Endodermal cell (in vitro differentiated cells): Measurements from ENCODE around the gene EIPR1. TPM values are rescaled to one million over a fixed set of nuclear protein-coding genes. Genes with fewer than 3 reads are reported as not detected.

ENCODE experiments used
- DNase-seq: peaks from one replicate; pipeline ENCODE4 v3.0.0-alpha.2; 2017
- H3K27ac ChIP-seq: 2 replicates; pipeline ENCODE4 v1.5.1; 2013; ENCODE audit warnings: mild to moderate bottlenecking, low read depth, low read length, moderate library complexity
- H3K27me3 ChIP-seq: 2 replicates; pipeline ENCODE4 v1.6.1; 2013; ENCODE audit warnings: mild to moderate bottlenecking, low read length, moderate library complexity; ENCODE audit not compliant: insufficient read depth, control insufficient read depth, poor library complexity, severe bottlenecking
- H3K36me3 ChIP-seq: 2 replicates; pipeline ENCODE4 v1.7.0; 2013; ENCODE audit warnings: mild to moderate bottlenecking, low read length, moderate library complexity; ENCODE audit not compliant: control insufficient read depth, insufficient read depth
- H3K4me1 ChIP-seq: one replicate; pipeline ENCODE4 v1.7.0; 2013; ENCODE audit warnings: low read length; ENCODE audit not compliant: control insufficient read depth, insufficient read depth
- H3K4me3 ChIP-seq: 2 replicates; pipeline ENCODE4 v1.5.1; 2013; ENCODE audit warnings: mild to moderate bottlenecking, low read length, moderate library complexity
- H3K9ac ChIP-seq: 2 replicates; pipeline ENCODE4 v1.6.1; 2013; ENCODE audit warnings: mild to moderate bottlenecking, low read length, moderate library complexity; ENCODE audit not compliant: poor library complexity, severe bottlenecking; ENCODE audit errors: extremely low read depth
- H3K9me3 ChIP-seq: 2 replicates; pipeline ENCODE4 v1.6.1; 2013; ENCODE audit warnings: mild to moderate bottlenecking, low read length, moderate library complexity; ENCODE audit not compliant: control insufficient read depth
- H3K27ac Mint-ChIP-seq: 2 replicates; pipeline ENCODE4 v1.8.0; 2020; ENCODE audit warnings: mixed read lengths
- H3K27me3 Mint-ChIP-seq: 2 replicates; pipeline ENCODE4 v1.8.0; 2021; ENCODE audit warnings: mild to moderate bottlenecking, mixed read lengths; ENCODE audit not compliant: insufficient read depth
- H3K36me3 Mint-ChIP-seq: 2 replicates; pipeline ENCODE4 v1.8.0; 2020; ENCODE audit warnings: low read depth, mixed read lengths
- H3K4me1 Mint-ChIP-seq: 2 replicates; pipeline ENCODE4 v1.8.0; 2020; ENCODE audit warnings: mixed read lengths
- H3K4me3 Mint-ChIP-seq: 2 replicates; pipeline ENCODE4 v1.8.0; 2020; ENCODE audit warnings: mild to moderate bottlenecking, moderate library complexity, mixed read lengths
- H3K9me3 Mint-ChIP-seq: 2 replicates; pipeline ENCODE4 v1.8.0; 2020; ENCODE audit warnings: mild to moderate bottlenecking, mixed read lengths
- WGBS, 2 experiments: methylation state at CpG; one replicate each; pipeline versions ENCODE4 v1.1.5 to v1.1.7; 2013; ENCODE audit warnings: missing lambda C conversion rate in 2 of 2, mixed read lengths in 1 of 2; ENCODE audit not compliant: insufficient coverage in 1 of 2, insufficient read length in 1 of 2; 5-methylcytosine and 5-hydroxymethylcytosine counted together
- total RNA-seq, 2 donors: library from RNA; stranded (reverse); fragmentation: NEBNext Ultra II Directional in 1 of 2; extraction: Animal tissue kit (Norgen Biotek cat#: 25700) in 1 of 2; gene quantifications; 2 replicates in 1 of 2; 3 replicates in 1 of 2; pipeline ENCODE4 v1.2.1, GENCODE V29; 2021
- TF ChIP-seq, protein P1 (sequence below): fragments of 200-600 bp; sonication (generic); conservative IDR thresholded peaks from 2 replicates; pipeline ENCODE4 v1.5.0; 2021; ENCODE audit warnings: antibody characterized with exemption, mild to moderate bottlenecking

EIPR1 gene
- total RNA-seq, 2 donors from 2014 or later: 30.1 to 36.8 TPM

- no peak for DNase-seq
- 96 to 97% methylated on average over 6 to 7 of the region's 7 CpGs for whole genome bisulfite sequencing, 2 experiments
- peaks cover 8% of the 10 kb centered on the region for H3K9me3 Mint-ChIP-seq
- no peaks in the 10 kb centered on the region for H3K27me3 Mint-ChIP-seq
- Histone ChIP-seq H3K4me1 (peaks cover 4% of the 10 kb centered on the region), H3K27me3 (no peaks in the 10 kb centered on the region), H3K4me3 (no peak overlapping the region), H3K27ac (no peak overlapping the region), H3K9ac (no peak overlapping the region), H3K9me3 (peaks cover 8% of the 10 kb centered on the region), H3K36me3 (peaks cover 19% of the 10 kb centered on the region)
- H3K4me3 Mint-ChIP-seq: no peak overlapping the region
- peaks cover 36% of the 10 kb centered on the region for H3K36me3 Mint-ChIP-seq
- H3K4me1 Mint-ChIP-seq: peaks cover 24% of the 10 kb centered on the region
- TF ChIP-seq, protein P1, sequence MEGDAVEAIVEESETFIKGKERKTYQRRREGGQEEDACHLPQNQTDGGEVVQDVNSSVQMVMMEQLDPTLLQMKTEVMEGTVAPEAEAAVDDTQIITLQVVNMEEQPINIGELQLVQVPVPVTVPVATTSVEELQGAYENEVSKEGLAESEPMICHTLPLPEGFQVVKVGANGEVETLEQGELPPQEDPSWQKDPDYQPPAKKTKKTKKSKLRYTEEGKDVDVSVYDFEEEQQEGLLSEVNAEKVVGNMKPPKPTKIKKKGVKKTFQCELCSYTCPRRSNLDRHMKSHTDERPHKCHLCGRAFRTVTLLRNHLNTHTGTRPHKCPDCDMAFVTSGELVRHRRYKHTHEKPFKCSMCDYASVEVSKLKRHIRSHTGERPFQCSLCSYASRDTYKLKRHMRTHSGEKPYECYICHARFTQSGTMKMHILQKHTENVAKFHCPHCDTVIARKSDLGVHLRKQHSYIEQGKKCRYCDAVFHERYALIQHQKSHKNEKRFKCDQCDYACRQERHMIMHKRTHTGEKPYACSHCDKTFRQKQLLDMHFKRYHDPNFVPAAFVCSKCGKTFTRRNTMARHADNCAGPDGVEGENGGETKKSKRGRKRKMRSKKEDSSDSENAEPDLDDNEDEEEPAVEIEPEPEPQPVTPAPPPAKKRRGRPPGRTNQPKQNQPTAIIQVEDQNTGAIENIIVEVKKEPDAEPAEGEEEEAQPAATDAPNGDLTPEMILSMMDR: no peak
- no peak overlapping the region for H3K27ac Mint-ChIP-seq
These were observed 32.0 kb downstream of the EIPR1 start for GRCh38 chr2:3345621-3346020.

DNA sequence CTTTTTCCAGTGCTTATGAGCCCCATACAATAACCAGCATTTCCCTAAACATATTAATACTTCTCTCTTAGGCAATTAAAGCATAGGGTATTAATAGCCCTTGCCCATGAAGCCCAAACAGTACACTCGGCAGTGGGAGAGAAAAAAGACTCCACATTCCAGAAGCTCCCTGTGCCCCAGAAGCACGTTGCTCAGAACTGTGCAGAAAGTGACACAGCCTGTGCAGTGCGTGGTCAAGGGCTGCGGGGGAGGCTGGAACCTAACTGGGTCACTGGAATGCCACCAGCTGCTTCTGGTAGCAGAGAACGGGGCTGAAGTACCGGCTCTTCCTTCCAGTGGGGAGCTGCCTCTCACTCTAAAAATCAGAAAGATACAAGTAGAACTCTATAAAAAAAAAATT, 32.7 kb downstream of the EIPR1 start:
- Histone ChIP-seq H3K36me3 (peaks cover 20% of the 10 kb centered on the region), H3K9ac (no peak overlapping the region), H3K4me3 (no peak overlapping the region), H3K4me1 (peaks cover 4% of the 10 kb centered on the region), H3K27ac (no peak overlapping the region), H3K27me3 (no peaks in the 10 kb centered on the region), H3K9me3 (peaks cover 8% of the 10 kb centered on the region)
- no peak overlapping the region for H3K4me3 Mint-ChIP-seq
- TF ChIP-seq, protein P1: no peak
- no peak for DNase-seq
- peaks cover 30% of the 10 kb centered on the region for H3K36me3 Mint-ChIP-seq
- H3K4me1 Mint-ChIP-seq: peaks cover 24% of the 10 kb centered on the region
- H3K27ac Mint-ChIP-seq: no peak overlapping the region
- 91 to 100% methylated on average over 5 to 6 of the region's 6 CpGs for WGBS, 2 experiments
- no peaks in the 10 kb centered on the region for H3K27me3 Mint-ChIP-seq
- H3K9me3 Mint-ChIP-seq: peaks cover 8% of the 10 kb centered on the region

GRCh38 chr2:3343012-3343411, 34.6 kb downstream of the EIPR1 start:
- H3K9me3 ChIP-seq: peaks cover 8% of the 10 kb centered on the region
- H3K9me3 Mint-ChIP-seq: peaks cover 8% of the 10 kb centered on the region
- no peak overlapping the region for H3K4me3 ChIP-seq
- H3K27ac Mint-ChIP-seq: no peak overlapping the region
- no peaks in the 10 kb centered on the region for H3K27me3 ChIP-seq
- no peak overlapping the region for H3K9ac ChIP-seq
- H3K4me1 ChIP-seq: no peaks in the 10 kb centered on the region
- no peak overlapping the region for H3K27ac ChIP-seq
- H3K36me3 ChIP-seq: peaks cover 20% of the 10 kb centered on the region
- no peak overlapping the region for H3K4me3 Mint-ChIP-seq
- H3K27me3 Mint-ChIP-seq: no peaks in the 10 kb centered on the region
- peaks cover 8% of the 10 kb centered on the region for H3K4me1 Mint-ChIP-seq
- 94 to 96% methylated on average over 8 to 11 of the region's 11 CpGs for WGBS, 2 experiments
- peaks cover 32% of the 10 kb centered on the region for H3K36me3 Mint-ChIP-seq
- TF ChIP-seq, protein P1: no peak
- no peak for DNase-seq
